C4-2B (cell line): Measurements from ENCODE around the gene ELOVL2.

Experiments
- CTCF ChIP-seq: fragments of 450-650 bp; conservative IDR thresholded peaks from 2 replicates; pipeline ENCODE4 v1.5.1; 2017; ENCODE audit warnings: mild to moderate bottlenecking
- ZFX ChIP-seq: fragments of 450-650 bp; IDR thresholded peaks from 2 replicates; pipeline ENCODE4 v1.6.1; 2017

GRCh38 chr6:11018225-11018624 is 25.9 kb downstream of the ELOVL2 start:
- TF ChIP-seq CTCF, result no peak
- TF ChIP-seq ZFX, result no peak
